CD4-positive, alpha-beta T cell treated with Interleukin-12 subunit alpha and Interleukin-12 subunit beta, for 1 hour (primary cell): Measurements from ENCODE around the gene ENO1.
A peak's percentile ranks its signal among the peaks of the same experiment; 100 is the strongest.

ENCODE experiments used
- DNase-seq: peaks from one replicate; pipeline ENCODE4 v3.0.0-alpha.2; 2020

Gene ENO1

GRCh38 chr1:8870103-8870502 is 8.4 kb downstream of the ENO1 start:
- DNase-seq: no peak

DNA sequence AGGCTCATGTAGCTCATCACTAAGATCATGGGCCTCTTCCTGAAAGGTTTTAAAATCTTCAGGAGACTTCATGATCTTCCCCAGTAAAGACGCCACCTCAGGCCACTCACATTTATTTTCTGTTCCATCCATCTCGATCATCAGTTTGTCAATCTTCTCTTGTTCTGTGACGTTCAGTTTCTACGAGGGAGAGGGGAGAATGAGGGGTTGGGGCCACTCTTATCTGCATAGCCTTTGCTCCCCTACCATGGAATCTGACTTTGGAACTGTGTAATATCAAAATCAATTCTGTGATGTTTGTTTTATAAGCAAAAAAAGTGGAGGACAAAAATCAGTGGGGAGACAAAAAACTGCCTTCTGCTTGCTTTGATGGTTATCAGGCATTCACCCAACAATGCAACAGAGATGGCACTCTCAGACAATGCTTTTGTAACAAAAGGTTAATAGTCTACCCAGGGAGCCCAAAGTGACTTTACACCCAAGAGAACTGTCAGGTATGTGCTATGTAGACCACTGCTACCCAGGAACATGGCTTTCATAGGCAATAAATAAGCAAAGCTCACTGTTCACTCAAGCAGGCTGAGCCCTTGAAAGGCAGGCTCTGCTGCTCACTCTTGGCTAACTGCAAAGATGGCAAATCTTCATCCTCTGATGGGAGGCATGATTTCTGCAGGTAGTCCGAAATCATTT is 10.5 kb downstream of the ENO1 start:
- no peak for DNase-seq

DNA sequence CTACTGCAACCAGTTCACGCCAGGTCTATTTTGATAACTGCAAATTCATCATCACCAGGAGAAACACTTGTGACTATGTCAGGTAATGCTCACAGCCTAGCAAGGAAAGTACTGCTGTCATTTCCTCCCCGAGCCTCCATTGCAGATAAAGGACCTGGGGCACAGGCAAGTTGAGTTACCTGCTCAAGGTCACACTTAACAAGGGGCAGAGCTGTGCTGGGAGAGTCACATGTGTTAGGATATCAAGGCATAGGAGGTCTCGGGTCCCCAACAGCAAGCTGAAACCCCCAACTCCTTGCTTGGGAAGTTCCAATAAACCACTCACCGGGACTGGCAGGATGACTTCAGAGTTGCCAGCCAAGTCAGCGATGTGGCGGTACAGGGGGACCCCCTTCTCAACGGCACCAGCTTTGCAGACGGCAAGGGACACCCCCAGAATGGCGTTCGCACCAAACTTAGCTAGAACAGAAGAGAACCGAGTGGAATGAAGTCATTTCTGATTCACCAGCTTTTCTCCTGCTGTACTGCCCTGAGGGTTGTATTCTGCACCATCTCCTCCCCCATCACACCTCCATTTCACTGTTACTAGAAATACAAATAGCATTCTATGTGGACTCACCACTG is 11.6 kb downstream of the ENO1 start:
- DNase-seq: no peak

DNA sequence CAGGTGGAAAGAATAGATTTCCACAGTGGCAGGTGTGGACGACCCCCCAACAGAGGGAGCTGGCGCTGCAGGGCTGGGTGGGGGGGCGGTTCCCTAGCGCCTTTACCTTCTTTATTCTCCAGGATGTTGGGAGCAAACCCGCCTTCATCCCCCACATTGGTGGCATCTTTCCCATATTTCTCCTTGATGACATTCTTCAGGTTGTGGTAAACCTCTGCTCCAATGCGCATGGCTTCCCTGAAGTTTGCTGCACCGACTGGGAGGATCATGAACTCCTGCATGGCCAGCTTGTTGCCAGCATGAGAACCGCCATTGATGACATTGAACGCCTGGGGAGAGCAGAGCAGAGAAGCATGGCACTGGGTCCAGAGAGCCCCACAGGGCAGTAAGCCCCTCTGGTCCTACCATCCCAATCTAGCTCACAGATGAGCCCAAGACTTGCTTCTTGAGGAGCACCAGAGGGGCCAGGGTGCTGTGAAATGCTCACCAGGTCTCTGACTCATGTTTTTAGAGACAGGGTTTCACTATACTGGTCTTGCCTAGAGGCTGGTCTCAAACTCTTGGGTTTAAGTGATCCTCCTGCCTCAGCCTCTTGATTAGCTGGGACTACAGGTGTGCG is 12.2 kb downstream of the ENO1 start:
- no peak for DNase-seq

GRCh38 chr1:8864713-8865344 is 13.7 kb downstream of the ENO1 start:
- DNase-seq: no peak

DNA sequence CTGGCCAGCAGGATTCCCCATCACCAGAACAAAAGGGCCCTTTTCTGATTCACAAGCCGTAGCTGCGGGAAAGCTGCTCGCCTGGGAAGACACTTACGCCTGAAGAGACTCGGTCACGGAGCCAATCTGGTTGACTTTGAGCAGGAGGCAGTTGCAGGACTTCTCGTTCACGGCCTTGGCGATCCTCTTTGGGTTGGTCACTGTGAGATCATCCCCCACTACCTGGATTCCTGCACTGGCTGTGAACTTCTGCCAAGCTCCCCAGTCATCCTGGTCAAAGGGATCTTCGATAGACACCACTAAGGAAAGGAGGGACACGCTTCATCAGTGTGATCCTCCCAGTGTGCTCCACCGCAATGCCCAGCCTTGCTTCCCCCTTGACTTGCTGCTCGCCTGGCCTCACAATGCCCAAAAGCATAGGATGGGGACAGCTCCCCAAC is 14.7 kb downstream of the ENO1 start:
- DNase-seq: no peak

DNA sequence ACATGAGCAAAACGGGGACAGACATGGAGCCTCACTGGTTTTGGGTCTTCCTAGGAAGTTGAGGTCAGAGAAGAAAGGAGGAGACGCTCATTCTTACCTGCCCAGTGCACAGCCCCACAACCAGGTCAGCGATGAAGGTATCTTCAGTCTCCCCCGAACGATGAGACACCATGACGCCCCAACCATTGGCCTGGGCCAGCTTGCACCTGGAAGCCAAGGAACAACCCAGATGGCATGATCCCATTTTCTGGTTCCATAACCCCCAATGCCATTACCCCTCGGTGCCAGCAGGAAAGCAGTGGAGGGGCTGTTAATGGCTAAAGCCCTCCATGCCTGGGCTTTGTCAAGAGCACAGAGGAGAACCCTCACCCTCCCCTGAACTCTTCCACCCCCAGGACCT is 15.3 kb downstream of the ENO1 start:
- no peak for DNase-seq

GRCh38 chr1:8862528-8862927 is 16.0 kb downstream of the ENO1 start:
- DNase-seq: peak; percentile 58

DNA sequence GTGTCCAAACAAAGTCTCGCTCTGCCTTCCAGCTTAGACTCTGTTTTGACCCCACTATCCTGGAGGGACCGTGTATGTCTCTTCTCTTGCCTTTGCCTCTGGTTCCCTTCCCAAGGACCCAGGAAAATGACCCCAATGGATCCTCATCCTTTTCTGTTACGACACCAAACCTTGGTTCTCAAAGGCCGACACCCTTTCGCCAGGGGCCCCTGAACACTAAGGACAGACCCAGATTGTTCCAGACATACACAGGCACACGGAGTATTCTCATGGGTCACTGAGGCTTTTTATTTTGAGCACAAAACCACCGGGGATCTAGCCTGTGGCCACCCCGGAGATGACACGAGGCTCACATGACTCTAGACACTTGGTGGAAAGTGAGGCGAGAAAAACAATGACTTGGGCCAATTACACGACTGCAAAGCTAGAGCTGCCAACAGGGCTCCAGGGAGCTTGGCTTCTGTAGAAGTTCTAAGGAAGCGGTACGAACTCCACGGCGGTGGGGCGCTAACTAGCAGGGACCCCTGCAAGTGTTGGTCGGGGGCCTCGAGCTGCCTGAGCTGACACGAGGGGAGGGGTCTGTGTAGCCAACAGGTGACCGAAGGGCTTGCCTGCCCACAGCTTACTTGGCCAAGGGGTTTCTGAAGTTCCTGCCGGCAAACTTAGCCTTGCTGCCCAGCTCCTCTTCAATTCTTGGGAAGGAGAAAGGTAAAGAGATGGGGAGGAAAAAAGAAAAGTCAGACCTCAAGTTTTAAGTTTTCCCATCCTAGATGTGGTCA is 17.6 kb downstream of the ENO1 start:
- DNase-seq: no peak

DNA sequence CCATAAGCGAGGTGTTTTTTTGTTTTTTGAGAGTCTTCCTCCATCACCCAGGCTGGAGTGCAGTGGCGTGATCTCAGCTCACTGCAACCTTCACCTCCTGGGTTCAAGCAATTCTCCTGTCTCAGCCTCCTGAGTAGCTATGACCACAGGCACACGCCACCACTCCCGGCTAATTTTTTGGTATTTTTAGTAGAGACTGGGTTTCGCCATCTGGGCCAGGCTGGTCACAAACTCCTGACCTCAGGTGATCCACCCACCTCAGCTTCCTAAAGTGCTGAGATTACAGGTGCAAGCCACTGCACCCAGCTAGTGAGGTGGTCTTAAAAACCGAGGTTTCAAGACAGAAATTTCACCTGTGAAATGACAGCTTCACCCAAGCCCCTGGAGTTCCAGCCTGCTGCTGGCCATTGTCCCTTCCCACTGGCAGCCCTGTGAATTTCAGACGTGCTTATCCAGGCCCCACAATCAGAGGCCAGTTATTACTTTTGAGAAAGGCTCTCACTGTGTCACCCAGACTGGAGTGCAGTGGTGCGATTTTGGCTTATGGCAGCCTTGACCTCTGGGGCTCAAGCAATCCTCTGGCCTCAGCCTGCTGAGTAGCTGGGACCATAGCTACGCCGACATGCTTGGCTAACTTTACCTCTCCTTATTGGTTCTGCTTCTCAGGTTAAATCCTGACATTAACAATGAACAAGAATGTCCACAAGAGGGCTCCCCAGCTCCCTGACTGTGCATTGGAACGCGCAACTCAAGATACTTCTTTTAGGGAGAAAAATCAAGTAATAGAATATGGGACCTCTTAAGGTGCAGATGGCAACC is 19.4 kb downstream of the ENO1 start:
- DNase-seq: peak; percentile 71

DNA sequence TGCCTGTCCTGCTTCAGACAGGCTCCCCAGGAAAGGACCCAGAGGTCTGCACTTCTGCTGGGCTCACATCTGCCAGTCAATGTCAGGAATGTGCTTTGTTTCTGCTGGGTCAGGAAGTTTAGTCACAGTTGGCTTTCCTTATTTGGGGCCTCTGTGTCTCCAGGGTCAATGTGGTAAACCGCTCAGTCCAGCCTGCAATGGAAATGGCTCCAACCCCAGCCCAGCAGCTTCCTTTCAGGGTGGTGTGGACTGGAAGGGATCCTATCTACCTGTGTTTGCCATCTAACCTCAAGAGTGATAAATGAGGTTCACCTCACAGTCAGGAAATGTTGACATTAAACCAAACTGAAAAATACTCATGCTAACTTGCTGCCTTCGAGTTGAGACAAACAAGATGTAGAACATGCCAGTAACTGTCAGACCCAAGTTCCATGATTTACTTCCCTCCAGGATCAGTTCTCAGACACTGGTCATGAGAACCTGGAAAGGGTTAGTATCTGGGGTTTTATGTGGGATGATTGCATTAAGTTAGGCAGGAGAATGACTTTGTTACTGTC is 20.3 kb downstream of the ENO1 start:
- no peak for DNase-seq

DNA sequence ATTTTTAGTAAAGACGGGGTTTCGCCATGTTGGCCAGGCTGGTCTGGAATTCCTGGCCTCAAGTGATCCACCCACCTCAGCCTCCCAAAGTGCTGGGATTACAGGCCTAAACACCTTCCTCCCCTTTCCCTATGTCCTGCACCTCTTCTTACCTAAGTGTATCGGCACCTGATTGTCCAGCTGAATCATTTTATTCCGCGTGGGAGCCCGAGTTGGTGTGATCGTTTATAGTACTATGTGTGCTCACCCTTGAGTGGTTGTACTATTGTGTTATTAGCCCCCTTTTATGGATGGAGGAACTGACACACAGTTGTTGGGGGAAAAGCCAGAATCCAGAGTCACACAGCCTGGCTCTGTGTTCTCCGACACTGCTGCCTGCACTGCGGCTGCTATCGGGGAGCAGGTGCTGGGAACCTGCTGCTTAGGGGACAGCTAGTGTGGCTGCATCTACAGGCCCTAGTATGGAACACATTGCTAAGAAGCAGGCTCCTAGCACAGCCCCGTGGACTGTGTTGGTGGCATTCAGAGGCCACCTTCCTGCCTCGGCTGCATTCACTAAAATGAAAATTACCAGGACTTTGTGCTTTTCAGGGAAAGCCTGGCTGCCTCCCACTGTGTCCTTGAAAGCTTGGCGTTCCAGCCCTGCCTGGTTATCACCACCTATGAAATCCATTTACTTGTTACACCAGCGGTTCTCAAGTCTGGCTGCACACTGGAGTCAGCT is 21.6 kb downstream of the ENO1 start:
- DNase-seq: no peak

- DNase-seq: no peak
These were observed 24.2 kb downstream of the ENO1 start for GRCh38 chr1:8854240-8854639.

DNA sequence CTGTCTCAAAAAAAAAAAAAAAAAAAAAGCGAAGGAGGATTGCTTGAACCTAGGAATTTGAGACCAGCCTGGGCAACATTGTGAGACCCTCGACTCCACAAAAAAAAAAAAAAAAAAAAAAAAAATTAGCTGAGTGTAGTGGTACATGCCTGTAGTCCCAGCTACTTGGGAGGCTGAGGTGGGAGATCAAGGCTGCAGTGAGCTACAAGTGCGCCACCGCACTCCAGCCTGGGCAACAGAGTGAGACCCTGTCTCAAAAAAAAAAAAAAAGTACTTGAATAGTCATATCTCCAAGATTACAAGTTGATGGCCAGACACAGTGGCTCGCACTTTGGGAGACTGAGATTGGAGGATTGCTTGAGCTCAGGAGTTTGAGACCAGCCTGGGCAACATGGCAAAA is 27.4 kb downstream of the ENO1 start:
- no peak for DNase-seq

DNA sequence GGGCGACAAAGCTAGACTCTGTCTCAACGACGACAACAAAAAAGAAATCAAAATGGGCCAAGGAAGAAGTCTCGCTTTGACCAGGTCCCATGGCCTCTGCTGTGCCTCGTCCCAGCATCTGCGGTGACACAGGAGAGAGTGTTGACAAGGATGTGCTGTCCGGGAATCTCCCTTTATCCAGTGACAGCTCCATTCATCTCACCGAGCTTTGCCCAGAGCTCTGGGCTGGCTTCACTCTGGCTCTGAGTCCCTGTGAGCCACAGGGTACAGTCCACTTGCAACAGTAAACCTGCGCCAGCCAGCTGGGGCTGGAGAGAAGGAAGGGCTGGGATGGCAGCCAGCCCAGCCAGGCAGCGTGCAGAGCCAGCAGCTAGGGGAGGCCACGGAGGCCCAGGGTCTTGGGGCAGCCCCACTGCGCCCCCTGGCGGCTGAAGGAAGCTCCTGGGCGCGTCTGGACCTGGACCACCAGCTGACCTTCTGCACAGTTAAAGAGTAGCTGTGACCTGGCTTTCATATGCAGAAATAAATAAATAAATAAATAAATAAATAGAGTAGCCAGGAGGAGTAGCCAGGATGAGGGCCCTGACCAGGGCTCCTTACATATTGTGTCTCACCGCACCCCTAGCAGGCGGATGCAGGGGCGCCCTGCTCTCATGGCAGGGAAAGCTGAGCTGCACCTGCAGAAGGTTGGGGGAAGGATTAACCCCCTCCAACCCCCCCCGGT is 29.7 kb downstream of the ENO1 start:
- peak; percentile 76 for DNase-seq

- no peak for DNase-seq
These were observed 30.5 kb downstream of the ENO1 start for GRCh38 chr1:8847990-8848389.

GRCh38 chr1:8846263-8846662 is 32.2 kb downstream of the ENO1 start:
- no peak for DNase-seq

- no peak for DNase-seq
These were observed 33.1 kb downstream of the ENO1 start for GRCh38 chr1:8845104-8846097.

- no peak for DNase-seq
These were observed 33.9 kb downstream of the ENO1 start for GRCh38 chr1:8844501-8845006.
